HAP-1 (cell line): ENCODE data around the gene TLCD2.
A peak's percentile ranks its signal among the peaks of the same experiment; 100 is the strongest.
"Not testable (repeated sequence)": the region's sequence is repeated elsewhere in the genome, so short reads cannot be mapped to it uniquely, and the experiment has no call there.

Experiments
- DNase-seq, 2 experiments: peaks; one replicate each; pipeline ENCODE4 v3.0.0-alpha.2; 2016 to 2020; ENCODE audit warnings: low spot score in 2 of 2
- H3K27me3 ChIP-seq: fragments of 250-450 bp; sonication (Bioruptor Pico); 2 replicates; pipeline ENCODE4 v1.5.1; 2020; ENCODE audit warnings: low read depth, mild to moderate bottlenecking, moderate library complexity
- H3K36me3 ChIP-seq: fragments of 250-450 bp; sonication (Bioruptor Pico); replicated peaks from 2 replicates; pipeline ENCODE4 v1.5.1; 2020; ENCODE audit warnings: mild to moderate bottlenecking
- H3K4me1 ChIP-seq: fragments of 250-450 bp; sonication (Bioruptor Pico); 2 replicates; pipeline ENCODE4 v1.5.1; 2020; ENCODE audit warnings: mild to moderate bottlenecking
- H3K4me3 ChIP-seq: fragments of 250-450 bp; sonication (Bioruptor Pico); 2 replicates; pipeline ENCODE4 v1.5.1; 2020; ENCODE audit warnings: mild to moderate bottlenecking, moderate library complexity
- H3K9me3 ChIP-seq: fragments of 250-450 bp; sonication (Bioruptor Pico); 2 replicates; pipeline ENCODE4 v1.5.1; 2020; ENCODE audit warnings: mild to moderate bottlenecking, moderate library complexity
- in situ Hi-C: fragments of 300-500 bp; cut with MboI; formaldehyde crosslinking; loops from 3 replicates; pipeline ENCODE4 v1.14.3; 2020; ENCODE audit warnings: low sequenced_read_pairs, inconsistent platforms, mixed read lengths

Gene TLCD2

GRCh38 chr17:1716076-1716911 is 6.1 kb upstream of the TLCD2 start:
- DNase-seq, result peak; percentile 99 to 100
- Histone ChIP-seq H3K4me1 (peaks cover 17% of the 10 kb centered on the region), H3K9me3 (no peaks in the 10 kb centered on the region), H3K36me3 (peaks cover 9% of the 10 kb centered on the region), H3K27me3 (no peaks in the 10 kb centered on the region), H3K4me3 (peak overlapping the region; percentile 69)
- in situ Hi-C loops, result loop anchor here (10.0 kb wide), 1 partner anchor 319 kb away; the partner anchor contains the start of gene DPH1

- H3K9me3 ChIP-seq, result no peaks in the 10 kb centered on the region
- H3K4me1 ChIP-seq, result peaks cover 17% of the 10 kb centered on the region
- no peaks in the 10 kb centered on the region for H3K27me3 ChIP-seq
- DNase-seq, result no peak
- in situ Hi-C loops, result loop anchor here (10.0 kb wide), 1 partner anchor 319 kb away; the partner anchor contains the start of gene DPH1
- H3K4me3 ChIP-seq, result peak overlapping the region; percentile 69
- peaks cover 9% of the 10 kb centered on the region for H3K36me3 ChIP-seq
Observed at GRCh38 chr17:1715803-1716075, 5.6 kb upstream of the TLCD2 start.

- peaks cover 9% of the 10 kb centered on the region for H3K36me3 ChIP-seq
- H3K4me3 ChIP-seq, result peak overlapping the region; percentile 69
- peak; percentile 49 to 85 for DNase-seq
- no peaks in the 10 kb centered on the region for H3K9me3 ChIP-seq
- peaks cover 17% of the 10 kb centered on the region for H3K4me1 ChIP-seq
- no peaks in the 10 kb centered on the region for H3K27me3 ChIP-seq
- in situ Hi-C loops, result loop anchor here (10.0 kb wide), 1 partner anchor 320 kb away; the partner anchor contains the start of gene DPH1
Observed at GRCh38 chr17:1714980-1715802, 5.0 kb upstream of the TLCD2 start.

- Histone ChIP-seq H3K4me1 (peaks cover 17% of the 10 kb centered on the region), H3K27me3 (no peaks in the 10 kb centered on the region), H3K9me3 (no peaks in the 10 kb centered on the region), H3K4me3 (peak overlapping the region; percentile 69), H3K36me3 (peaks cover 9% of the 10 kb centered on the region)
- in situ Hi-C loops, result loop anchor here (10.0 kb wide), 1 partner anchor 320 kb away; the partner anchor contains the start of gene DPH1
- DNase-seq, result peak; percentile 92 to 100
Observed at GRCh38 chr17:1714427-1714979, 4.3 kb upstream of the TLCD2 start.

GRCh38 chr17:1713878-1714426 is 3.8 kb upstream of the TLCD2 start:
- H3K4me1 ChIP-seq, result peaks cover 17% of the 10 kb centered on the region
- in situ Hi-C loops, result loop anchor here (10.0 kb wide), 1 partner anchor 321 kb away; the partner anchor contains the start of gene DPH1
- no peaks in the 10 kb centered on the region for H3K9me3 ChIP-seq
- peak overlapping the region; percentile 69 for H3K4me3 ChIP-seq
- no peaks in the 10 kb centered on the region for H3K27me3 ChIP-seq
- H3K36me3 ChIP-seq, result peaks cover 9% of the 10 kb centered on the region
- DNase-seq, result peak; percentile 78 to 83

GRCh38 chr17:1713160-1713877 is 3.1 kb upstream of the TLCD2 start:
- in situ Hi-C loops, result loop anchor here (10.0 kb wide), 1 partner anchor 321 kb away; the partner anchor contains the start of gene DPH1
- Histone ChIP-seq H3K9me3 (no peaks in the 10 kb centered on the region), H3K4me1 (peaks cover 17% of the 10 kb centered on the region), H3K4me3 (no peak overlapping the region), H3K36me3 (peaks cover 9% of the 10 kb centered on the region), H3K27me3 (no peaks in the 10 kb centered on the region)
- DNase-seq, result no peak

- DNase-seq, result no peak
- Histone ChIP-seq H3K9me3 (no peaks in the 10 kb centered on the region), H3K4me3 (no peak overlapping the region), H3K27me3 (no peaks in the 10 kb centered on the region), H3K36me3 (peaks cover 9% of the 10 kb centered on the region), H3K4me1 (peaks cover 14% of the 10 kb centered on the region)
- in situ Hi-C loops, result loop anchor here (10.0 kb wide), 1 partner anchor 323 kb away; the partner anchor contains the start of gene DPH1
Observed at GRCh38 chr17:1712271-1712670, 2.1 kb upstream of the TLCD2 start.

- H3K9me3 ChIP-seq, result no peaks in the 10 kb centered on the region
- peaks cover 14% of the 10 kb centered on the region for H3K4me1 ChIP-seq
- H3K36me3 ChIP-seq, result peaks cover 9% of the 10 kb centered on the region
- in situ Hi-C loops, result loop anchor here (10.0 kb wide), 1 partner anchor 323 kb away; the partner anchor contains the start of gene DPH1
- H3K27me3 ChIP-seq, result no peaks in the 10 kb centered on the region
- no peak for DNase-seq
- H3K4me3 ChIP-seq, result no peak overlapping the region
Observed at GRCh38 chr17:1711804-1712203, 1.6 kb upstream of the TLCD2 start.

GRCh38 chr17:1710807-1711553 is 803 bp upstream of the TLCD2 start:
- in situ Hi-C loops, result loop anchor here (10.0 kb wide), 1 partner anchor 324 kb away; the partner anchor contains the start of gene DPH1
- peak overlapping the region; percentile 55 for H3K4me3 ChIP-seq

GRCh38 chr17:1709403-1709951 is 700 bp downstream of the TLCD2 start:
- H3K9me3 ChIP-seq, result no peaks in the 10 kb centered on the region
- H3K4me3 ChIP-seq, result peak overlapping the region; percentile 55
- in situ Hi-C loops, result no loop called here
- H3K27me3 ChIP-seq, result no peaks in the 10 kb centered on the region; the same call in 1 of the 2 replicates
- DNase-seq, result peak in 1 of 2 experiments; percentile 31
- peaks cover 9% of the 10 kb centered on the region for H3K36me3 ChIP-seq
- peaks cover 9% of the 10 kb centered on the region for H3K4me1 ChIP-seq

More at GRCh38 chr17:1710807-1711553, 803 bp upstream of the TLCD2 start:
- no peaks in the 10 kb centered on the region for H3K27me3 ChIP-seq
- H3K36me3 ChIP-seq, result peaks cover 9% of the 10 kb centered on the region
- no peak for DNase-seq
- no peaks in the 10 kb centered on the region for H3K9me3 ChIP-seq
- H3K4me1 ChIP-seq, result peaks cover 14% of the 10 kb centered on the region

- H3K36me3 ChIP-seq, H3K4me3 ChIP-seq, H3K9me3 ChIP-seq, DNase-seq, in situ Hi-C loops, H3K27me3 ChIP-seq, H3K4me1 ChIP-seq: not testable (repeated sequence)
Observed at GRCh38 chr17:1708791-1709346, 1.3 kb downstream of the TLCD2 start.

- no peaks in the 10 kb centered on the region for H3K9me3 ChIP-seq
- DNase-seq, result no peak
- no peaks in the 10 kb centered on the region; the same call in 1 of the 2 replicates for H3K36me3 ChIP-seq
- in situ Hi-C loops, result no loop called here
- H3K4me3 ChIP-seq, result no peak overlapping the region
- no peaks in the 10 kb centered on the region; the same call in 1 of the 2 replicates for H3K27me3 ChIP-seq
- H3K4me1 ChIP-seq, result no peaks in the 10 kb centered on the region; the same call in 1 of the 2 replicates
Observed at GRCh38 chr17:1707107-1707506, 3.1 kb downstream of the TLCD2 start.
